NCI-H1436 treated with DMSO at 0.1 percent for 48 hours (cell line): ENCODE results near the gene CACNG6.

Experiments used
- DNase-seq: peaks from one replicate; lab custom pipeline; 2025; lab: John Stamatoyannopoulos, UW

The CACNG6 gene

GRCh38 chr19:53969366-53969765 lies 22.1 kb upstream of the CACNG6 start:
- no peak for DNase-seq

GRCh38 chr19:53971673-53972072 lies 19.8 kb upstream of the CACNG6 start:
- DNase-seq, result no peak

GRCh38 chr19:53977429-53977990 lies 13.9 kb upstream of the CACNG6 start:
- DNase-seq, result peak; percentile 6

GRCh38 chr19:53977991-53978731 lies 13.3 kb upstream of the CACNG6 start:
- DNase-seq, result no peak

GRCh38 chr19:53978975-53979801 lies 12.2 kb upstream of the CACNG6 start:
- no peak for DNase-seq

- no peak for DNase-seq
These were observed 10.7 kb upstream of the CACNG6 start for GRCh38 chr19:53980539-53981375.

GRCh38 chr19:53981376-53981951 lies 10.0 kb upstream of the CACNG6 start:
- no peak for DNase-seq

GRCh38 chr19:53982001-53982451 lies 9.4 kb upstream of the CACNG6 start:
- DNase-seq, result no peak

- no peak for DNase-seq
These were observed 8.8 kb upstream of the CACNG6 start for GRCh38 chr19:53982611-53983010.

GRCh38 chr19:53983457-53984289 lies 7.8 kb upstream of the CACNG6 start:
- no peak for DNase-seq

- no peak for DNase-seq
These were observed 5.6 kb upstream of the CACNG6 start for GRCh38 chr19:53985863-53986262.

GRCh38 chr19:53988981-53989380 lies 2.5 kb upstream of the CACNG6 start:
- no peak for DNase-seq

- no peak for DNase-seq
These were observed 1.6 kb upstream of the CACNG6 start for GRCh38 chr19:53989600-53990533.

GRCh38 chr19:53992211-53992610 lies 774 bp downstream of the CACNG6 start:
- no peak for DNase-seq

- no peak for DNase-seq
These were observed 1.4 kb downstream of the CACNG6 start for GRCh38 chr19:53992815-53993214.

GRCh38 chr19:53993448-53993847 lies 2.0 kb downstream of the CACNG6 start:
- no peak for DNase-seq

GRCh38 chr19:53994811-53995210 lies 3.4 kb downstream of the CACNG6 start:
- no peak for DNase-seq

GRCh38 chr19:53998223-53998622 lies 6.8 kb downstream of the CACNG6 start:
- DNase-seq, result no peak

GRCh38 chr19:53999694-54000093 lies 8.3 kb downstream of the CACNG6 start:
- no peak for DNase-seq

- DNase-seq, result no peak
These were observed 10.1 kb downstream of the CACNG6 start for GRCh38 chr19:54001496-54001895.
